Neural progenitor cell (in vitro differentiated cells): Measurements from ENCODE around the gene RBMS1. TPM values are rescaled to one million over a fixed set of nuclear protein-coding genes. Genes with fewer than 3 reads are reported as not detected.

Experiments
- DNase-seq: peaks from one replicate; pipeline ENCODE4 v3.0.0-alpha.2; 2016; ENCODE audit warnings: low spot score
- H2AFZ ChIP-seq: fragments of 200-600 bp; sonication (generic); replicated peaks from 2 replicates; pipeline ENCODE4 v1.6.1; 2016; ENCODE audit warnings: antibody characterized with exemption
- H3F3A ChIP-seq: fragments of 200-600 bp; sonication (generic); 2 replicates; pipeline ENCODE4 v1.6.1; 2016; ENCODE audit warnings: antibody characterized with exemption, low read depth
- H3K27ac ChIP-seq: fragments of 200-600 bp; sonication (generic); 2 replicates; pipeline ENCODE4 v1.5.1; 2016; ENCODE audit warnings: mild to moderate bottlenecking
- H3K27me3 ChIP-seq: fragments of 200-600 bp; sonication (generic); 2 replicates; pipeline ENCODE4 v1.6.1; 2016; ENCODE audit warnings: mild to moderate bottlenecking, moderate library complexity
- H3K36me3 ChIP-seq: fragments of 200-600 bp; sonication (generic); 2 replicates; pipeline ENCODE4 v1.5.1; 2016
- H3K4me1 ChIP-seq: fragments of 200-600 bp; sonication (generic); 2 replicates; pipeline ENCODE4 v1.6.1; 2016; ENCODE audit warnings: mixed run types
- H3K4me2 ChIP-seq: fragments of 200-600 bp; sonication (generic); 2 replicates; pipeline ENCODE4 v1.6.1; 2016
- H3K4me3 ChIP-seq: fragments of 200-600 bp; sonication (generic); 2 replicates; pipeline ENCODE4 v1.5.1; 2016
- H3K79me2 ChIP-seq: fragments of 200-600 bp; sonication (generic); 2 replicates; pipeline ENCODE4 v1.6.1; 2016; ENCODE audit warnings: low read depth
- H3K9ac ChIP-seq: fragments of 200-600 bp; sonication (generic); 2 replicates; pipeline ENCODE4 v1.6.1; 2016
- H3K9me3 ChIP-seq: fragments of 200-600 bp; sonication (generic); 2 replicates; pipeline ENCODE4 v1.5.1; 2016; ENCODE audit warnings: low read depth
- H4K20me1 ChIP-seq: fragments of 200-600 bp; sonication (generic); 2 replicates; pipeline ENCODE4 v1.6.1; 2016; ENCODE audit warnings: low read depth
- H3K27ac Mint-ChIP-seq: 3 replicates; pipeline ENCODE4 v1.8.0; 2021; ENCODE audit warnings: mixed read lengths
- H3K27me3 Mint-ChIP-seq: 2 replicates; pipeline ENCODE4 v1.8.0; 2022; ENCODE audit warnings: low read depth, mild to moderate bottlenecking, inconsistent platforms, moderate library complexity, mixed read lengths; ENCODE audit not compliant: insufficient read depth
- H3K36me3 Mint-ChIP-seq: 3 replicates; pipeline ENCODE4 v1.8.0; 2021; ENCODE audit warnings: mixed read lengths
- H3K4me1 Mint-ChIP-seq: 3 replicates; pipeline ENCODE4 v1.8.0; 2021; ENCODE audit warnings: mixed read lengths
- H3K4me3 Mint-ChIP-seq: 3 replicates; pipeline ENCODE4 v1.8.0; 2021; ENCODE audit warnings: mild to moderate bottlenecking, moderate library complexity, mixed read lengths
- H3K9me3 Mint-ChIP-seq: 3 replicates; pipeline ENCODE4 v1.8.0; 2020; ENCODE audit warnings: mixed read lengths
- CTCF ChIP-seq: fragments of 200-600 bp; sonication (generic); IDR thresholded peaks from 2 replicates; pipeline ENCODE4 v1.5.1; 2017; ENCODE audit warnings: antibody characterized with exemption, mild to moderate bottlenecking
- EZH2 ChIP-seq: fragments of 200-600 bp; sonication (generic); IDR thresholded peaks from 2 replicates; pipeline ENCODE4 v1.6.1; 2017; ENCODE audit warnings: antibody characterized with exemption, mild to moderate bottlenecking, moderate library complexity
- EZH2phosphoT487 ChIP-seq: fragments of 200-600 bp; sonication (generic); IDR thresholded peaks from 2 replicates; pipeline ENCODE4 v1.6.1; 2017; ENCODE audit warnings: antibody characterized with exemption
- total RNA-seq: library from RNA; depleted of rRNA; stranded (reverse); fragments of >200 nt; gene quantifications from 2 replicates; pipeline ENCODE4 v1.2.3, GENCODE V29; 2015; ENCODE audit warnings: low replicate concordance

Gene RBMS1
- total RNA-seq, 1 donor from 2014 or later, result 101 TPM

- H3K27me3 Mint-ChIP-seq, result no peaks in the 10 kb centered on the region
- DNase-seq, result no peak
- Histone ChIP-seq H3K4me3 (no peak overlapping the region), H3K9me3 (no peaks in the 10 kb centered on the region), H3K27me3 (no peaks in the 10 kb centered on the region), H4K20me1 (no peaks in the 10 kb centered on the region), H3K36me3 (peaks cover 13% of the 10 kb centered on the region), H3K4me1 (no peaks in the 10 kb centered on the region), H3K27ac (no peak overlapping the region), H3K4me2 (no peak overlapping the region), H3K9ac (no peak overlapping the region), H2AFZ (no peak overlapping the region), H3K79me2 (no peaks in the 10 kb centered on the region), H3F3A (peaks cover 4% of the 10 kb centered on the region)
- H3K4me3 Mint-ChIP-seq, result no peak overlapping the region
- peaks cover 26% of the 10 kb centered on the region for H3K36me3 Mint-ChIP-seq
- H3K4me1 Mint-ChIP-seq, result peaks cover 5% of the 10 kb centered on the region
- H3K9me3 Mint-ChIP-seq, result no peaks in the 10 kb centered on the region
- H3K27ac Mint-ChIP-seq, result no peak overlapping the region
- TF ChIP-seq EZH2 (no peak), CTCF (no peak), EZH2phosphoT487 (no peak)
These were observed 211.5 kb downstream of the RBMS1 start for GRCh38 chr2:160282063-160282580.

- no peaks in the 10 kb centered on the region for H3K9me3 ChIP-seq
- no peak overlapping the region for H2AFZ ChIP-seq
- H3K9me3 Mint-ChIP-seq, result no peaks in the 10 kb centered on the region
- H3K36me3 ChIP-seq, result peaks cover 13% of the 10 kb centered on the region
- no peaks in the 10 kb centered on the region for H3K4me1 ChIP-seq
- no peaks in the 10 kb centered on the region for H3K27me3 ChIP-seq
- H4K20me1 ChIP-seq, result no peaks in the 10 kb centered on the region
- no peak overlapping the region for H3K4me3 Mint-ChIP-seq
- H3K27me3 Mint-ChIP-seq, result no peaks in the 10 kb centered on the region
- H3K27ac ChIP-seq, result no peak overlapping the region
- H3K79me2 ChIP-seq, result no peaks in the 10 kb centered on the region
- H3K9ac ChIP-seq, result no peak overlapping the region
- peaks cover 5% of the 10 kb centered on the region for H3K4me1 Mint-ChIP-seq
- no peak overlapping the region for H3K4me3 ChIP-seq
- H3K36me3 Mint-ChIP-seq, result peaks cover 32% of the 10 kb centered on the region
- no peak overlapping the region for H3K4me2 ChIP-seq
- TF ChIP-seq EZH2phosphoT487 (no peak), CTCF (no peak), EZH2 (no peak)
- H3K27ac Mint-ChIP-seq, result no peak overlapping the region
- DNase-seq, result no peak
- peaks cover 4% of the 10 kb centered on the region for H3F3A ChIP-seq
These were observed 212.4 kb downstream of the RBMS1 start for GRCh38 chr2:160281213-160281612.

- Mint-ChIP-seq H3K4me1 (peaks cover 5% of the 10 kb centered on the region), H3K4me3 (no peak overlapping the region), H3K27me3 (no peaks in the 10 kb centered on the region), H3K36me3 (peaks cover 40% of the 10 kb centered on the region), H3K9me3 (no peaks in the 10 kb centered on the region), H3K27ac (no peak overlapping the region)
- Histone ChIP-seq H3K79me2 (no peaks in the 10 kb centered on the region), H3K4me1 (no peaks in the 10 kb centered on the region), H3K27ac (no peak overlapping the region), H3F3A (peaks cover 4% of the 10 kb centered on the region), H3K9me3 (no peaks in the 10 kb centered on the region), H3K4me3 (no peak overlapping the region), H3K4me2 (no peak overlapping the region), H3K27me3 (no peaks in the 10 kb centered on the region), H3K36me3 (peaks cover 18% of the 10 kb centered on the region), H3K9ac (no peak overlapping the region), H2AFZ (no peak overlapping the region), H4K20me1 (no peaks in the 10 kb centered on the region)
- TF ChIP-seq EZH2, result no peak
- TF ChIP-seq EZH2phosphoT487, result no peak
- no peak for TF ChIP-seq CTCF
- no peak for DNase-seq
These were observed 213.7 kb downstream of the RBMS1 start for GRCh38 chr2:160279813-160280465.
